HT1080 (cell line): ENCODE results near the gene NUDT4B. TPM values are rescaled to one million over a fixed set of nuclear protein-coding genes. Genes with fewer than 3 reads are reported as not detected.
"Not testable (repeated sequence)": the region's sequence is repeated elsewhere in the genome, so short reads cannot be mapped to it uniquely, and the experiment has no call there.

Experiments used
- DNase-seq: peaks from one replicate; pipeline ENCODE4 v3.0.0-alpha.2; 2015; ENCODE audit warnings: low read depth
- polyA plus RNA-seq, 2 experiments: library from polyadenylated mRNA; depleted of rRNA; stranded (reverse); fragments of >200 nt; gene quantifications; 2 replicates each; pipeline ENCODE4 v1.2.3, GENCODE V29; 2015
- total RNA-seq: library from RNA; depleted of rRNA; stranded (reverse); fragments of >200 nt; shearing (Covaris generic); gene quantifications from 2 replicates; pipeline ENCODE4 v1.2.3, GENCODE V29; 2014; rRNA removed

Gene NUDT4B
- total RNA-seq = 2.1 and 14.6 TPM in 2 replicates
- polyA plus RNA-seq (2015; cell fraction: cytosol; rRNA removed) = 38.0 and 43.0 TPM in 2 replicates
- polyA plus RNA-seq (2015; cell fraction: nucleus; rRNA removed) = 25.1 and 26.3 TPM in 2 replicates

- not testable (repeated sequence) for DNase-seq
These were observed at the start of gene NUDT4B for GRCh38 chr1:148748563-148749334. Gene NUDT4B, plus strand, starts transcription at chr1:148748774. Its CDS starts 179 bp downstream, at chr1:148748953.

- not testable (repeated sequence) for DNase-seq
These were observed 49.2 kb upstream of the NUDT4B start for GRCh38 chr1:148699357-148699756.

GRCh38 chr1:148702242-148702641, 46.3 kb upstream of the NUDT4B start:
- not testable (repeated sequence) for DNase-seq

- not testable (repeated sequence) for DNase-seq
These were observed 44.5 kb upstream of the NUDT4B start for GRCh38 chr1:148703973-148704591.

- DNase-seq = not testable (repeated sequence)
These were observed 43.1 kb upstream of the NUDT4B start for GRCh38 chr1:148705316-148705948.

DNA sequence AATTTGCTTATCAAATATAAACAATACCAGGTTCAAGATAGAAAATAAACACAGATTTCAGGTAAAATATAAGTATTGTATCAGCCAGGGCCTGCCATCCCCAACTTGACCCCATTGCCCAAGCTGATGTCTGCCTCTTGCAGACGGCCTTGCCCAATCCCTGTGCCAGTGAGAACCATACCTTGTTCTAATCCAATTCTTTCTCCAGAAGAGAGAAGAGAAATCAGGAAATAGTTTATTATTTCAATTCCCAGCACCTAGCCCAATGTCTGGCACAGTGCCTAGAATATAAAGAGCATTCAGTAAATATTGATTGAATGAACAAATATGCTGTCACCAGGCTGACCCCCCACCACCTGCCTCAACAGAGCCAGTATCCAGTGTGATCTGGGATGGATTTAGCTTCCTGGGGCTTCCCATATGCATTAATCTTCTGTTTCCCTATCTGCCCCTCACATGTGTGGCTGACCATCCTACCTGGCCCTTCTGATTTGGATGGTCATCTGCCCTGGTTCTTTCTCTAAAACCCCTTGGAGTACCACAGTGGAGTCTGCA, 39.7 kb upstream of the NUDT4B start:
- DNase-seq = not testable (repeated sequence)

DNA sequence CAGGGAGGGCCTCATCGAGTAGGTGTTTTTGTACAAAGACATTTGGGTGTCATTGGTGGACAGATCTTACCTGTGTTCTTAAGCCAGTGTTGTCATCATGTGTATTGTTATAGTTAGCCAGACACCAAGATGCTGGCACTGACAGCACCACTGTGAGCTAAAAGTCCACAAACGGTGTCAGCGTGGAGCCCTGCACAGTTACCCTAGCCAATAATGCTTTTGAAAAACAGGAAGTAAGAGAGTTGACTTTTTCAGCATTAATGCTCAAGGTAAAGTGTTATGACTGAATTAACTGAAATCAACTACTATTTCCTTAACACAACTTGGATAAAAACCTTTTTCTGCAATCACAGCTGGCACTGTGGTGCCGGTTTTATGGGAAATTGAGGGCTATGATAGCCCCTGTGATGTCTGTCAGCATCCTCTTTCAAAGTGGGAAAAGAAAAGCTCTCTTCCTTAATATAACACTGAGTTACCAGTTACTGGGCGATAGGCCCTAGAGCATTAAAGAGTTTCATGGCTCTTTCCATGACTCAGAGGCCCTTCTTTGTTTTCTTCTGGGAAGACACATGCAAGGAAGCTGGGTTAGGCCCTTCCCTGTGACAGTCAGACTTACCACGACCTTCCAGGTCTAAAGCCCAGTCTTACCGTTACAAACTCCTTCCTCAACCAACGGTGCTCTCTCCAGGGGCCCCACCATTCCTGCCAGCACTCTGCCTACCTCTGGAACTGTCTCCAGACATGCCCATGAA, 37.6 kb upstream of the NUDT4B start:
- not testable (repeated sequence) for DNase-seq

- DNase-seq = not testable (repeated sequence)
These were observed 36.2 kb upstream of the NUDT4B start for GRCh38 chr1:148712353-148712752.

DNA sequence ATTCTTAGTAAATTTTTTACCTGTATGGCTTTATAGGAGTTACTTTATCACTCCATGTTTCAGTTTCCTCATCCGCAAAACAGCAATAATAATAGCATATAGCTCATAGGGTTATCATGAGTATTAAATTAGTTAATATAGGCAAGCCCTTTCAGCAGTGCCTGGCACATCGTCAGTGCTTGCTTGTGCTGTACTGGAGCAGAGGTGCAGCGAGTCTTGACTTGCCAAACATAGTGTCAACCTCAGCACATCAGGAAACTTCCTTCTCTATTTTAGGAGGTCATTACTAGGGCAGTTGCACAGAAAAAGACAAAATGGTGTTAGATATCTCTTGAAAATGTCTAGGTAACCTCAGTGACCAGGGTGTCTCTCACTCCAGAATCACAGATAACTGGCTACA, 33.1 kb upstream of the NUDT4B start:
- DNase-seq = not testable (repeated sequence)

GRCh38 chr1:148716966-148717520, 31.5 kb upstream of the NUDT4B start:
- not testable (repeated sequence) for DNase-seq

GRCh38 chr1:148720918-148721317, 27.7 kb upstream of the NUDT4B start:
- DNase-seq = not testable (repeated sequence)

DNA sequence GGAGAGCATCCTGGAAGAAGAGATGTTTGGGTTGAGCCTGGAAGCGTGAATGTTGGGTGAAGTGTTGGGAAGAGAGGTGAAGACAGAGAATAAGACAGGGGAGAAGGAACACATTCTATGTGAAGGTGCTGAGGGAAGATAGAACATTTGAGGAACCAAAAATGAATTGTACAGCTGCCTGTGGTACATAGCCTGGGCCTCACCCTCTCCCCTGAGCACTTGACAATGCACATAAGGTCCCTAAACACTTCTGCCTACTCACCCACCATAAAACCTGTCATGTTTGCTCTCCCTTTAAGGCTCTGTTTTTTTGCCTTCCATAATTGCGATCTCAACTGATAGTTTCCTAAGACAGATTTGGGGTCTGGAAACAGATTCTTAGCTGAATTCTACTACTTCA, 25.8 kb upstream of the NUDT4B start:
- DNase-seq = not testable (repeated sequence)

GRCh38 chr1:148723515-148723914, 25.1 kb upstream of the NUDT4B start:
- DNase-seq = not testable (repeated sequence)

- not testable (repeated sequence) for DNase-seq
These were observed 23.7 kb upstream of the NUDT4B start for GRCh38 chr1:148724872-148725271.

DNA sequence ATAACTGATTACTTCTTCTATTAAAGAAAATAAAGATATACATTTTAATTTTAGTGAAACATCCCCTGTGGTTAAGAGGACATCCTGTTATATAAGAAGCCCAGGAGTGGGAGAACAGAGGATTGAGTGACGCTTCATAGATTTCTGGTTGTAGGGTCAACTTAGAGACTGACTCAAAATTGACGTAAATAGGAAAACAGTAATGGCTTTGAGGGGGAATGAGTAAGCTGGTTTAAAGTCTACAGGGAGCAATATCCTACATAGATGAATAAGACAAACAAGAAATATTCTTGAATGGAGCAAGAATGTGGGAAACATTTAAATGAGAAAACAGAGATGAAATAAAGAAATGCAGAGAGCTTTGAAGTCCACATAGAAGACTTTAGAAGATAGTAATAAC, 20.7 kb upstream of the NUDT4B start:
- not testable (repeated sequence) for DNase-seq

- DNase-seq = not testable (repeated sequence)
These were observed 19.4 kb upstream of the NUDT4B start for GRCh38 chr1:148729128-148729527.

DNA sequence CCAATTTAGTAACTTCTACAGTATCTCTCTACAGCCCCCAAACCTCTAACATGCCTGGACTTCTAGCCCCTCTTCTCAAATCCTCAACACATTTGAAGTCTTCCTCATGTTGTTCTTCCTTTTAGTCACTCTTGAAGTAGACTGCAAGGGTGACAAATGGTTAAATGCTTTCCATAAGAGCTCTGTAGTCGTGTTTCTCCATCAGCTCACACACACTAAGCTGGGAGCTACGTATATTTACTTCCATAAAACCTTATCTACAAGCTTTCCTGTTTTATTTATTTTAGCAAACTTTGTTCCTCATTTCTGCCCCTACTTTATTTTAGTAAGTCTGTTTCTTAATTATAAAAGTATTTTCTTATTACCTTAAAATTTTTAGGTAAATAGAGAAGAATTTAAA, 19.0 kb upstream of the NUDT4B start:
- not testable (repeated sequence) for DNase-seq

- not testable (repeated sequence) for DNase-seq
These were observed 16.3 kb upstream of the NUDT4B start for GRCh38 chr1:148732277-148732676.

GRCh38 chr1:148733585-148734310, 14.8 kb upstream of the NUDT4B start:
- not testable (repeated sequence) for DNase-seq

- not testable (repeated sequence) for DNase-seq
These were observed 14.3 kb upstream of the NUDT4B start for GRCh38 chr1:148734311-148734662.
